ENCODE measurements around the gene SH3RF3. TPM values are rescaled to one million over a fixed set of nuclear protein-coding genes. Genes with fewer than 3 reads are reported as not detected.

Gene SH3RF3
- total and polyA plus RNA-seq, 2 of the 13 experiments (the other 11 are each of a cell fraction or from before 2014, with no cell fraction given) = 0.04 TPM; not detected in 1

DNA sequence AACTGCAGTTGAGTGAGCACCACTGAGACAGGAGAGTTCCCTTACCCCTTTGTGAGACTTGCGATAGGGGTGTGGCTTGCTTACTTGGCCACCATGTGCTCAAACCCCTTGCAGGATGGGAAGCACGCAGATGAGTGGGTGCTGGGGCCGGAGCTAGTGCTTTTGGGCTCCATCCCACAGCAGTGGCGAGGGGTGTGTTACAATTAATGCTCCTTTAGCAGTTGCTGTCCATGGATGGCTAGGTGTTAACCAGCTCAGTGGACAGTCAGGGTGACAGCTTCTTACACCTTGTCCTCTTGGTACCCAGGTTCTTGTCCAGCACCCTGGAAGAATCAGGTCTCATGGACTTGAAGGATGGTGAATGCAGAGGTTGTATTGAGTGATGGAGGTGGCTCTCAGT is 103.9 kb downstream of the SH3RF3 start (continued):
- TF ChIP-seq, protein P1, sequence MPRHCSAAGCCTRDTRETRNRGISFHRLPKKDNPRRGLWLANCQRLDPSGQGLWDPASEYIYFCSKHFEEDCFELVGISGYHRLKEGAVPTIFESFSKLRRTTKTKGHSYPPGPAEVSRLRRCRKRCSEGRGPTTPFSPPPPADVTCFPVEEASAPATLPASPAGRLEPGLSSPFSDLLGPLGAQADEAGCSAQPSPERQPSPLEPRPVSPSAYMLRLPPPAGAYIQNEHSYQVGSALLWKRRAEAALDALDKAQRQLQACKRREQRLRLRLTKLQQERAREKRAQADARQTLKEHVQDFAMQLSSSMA (CRISPR knock-in tag; IDR thresholded peaks at IDR 0.05) = no peak
- TF ChIP-seq NPAS2 (CRISPR knock-in tag; IDR thresholded peaks at IDR 0.05; ENCODE audit: borderline replicate concordance) (no peak), RFXAP (CRISPR knock-in tag; IDR thresholded peaks at IDR 0.05; ENCODE audit: borderline replicate concordance) (no peak), ZNF546 (CRISPR knock-in tag; conservative IDR thresholded peaks at IDR 0.05) (no peak), MTA1 (CRISPR knock-in tag; IDR thresholded peaks at IDR 0.05; ENCODE audit: borderline replicate concordance) (no peak), EP300 (IDR thresholded peaks at IDR 0.05; ENCODE audit: low read depth in 2 of 2, low read length in 2 of 2) (no peak), EP300 (CRISPR knock-in tag; IDR thresholded peaks at IDR 0.05; ENCODE audit: borderline replicate concordance) (no peak), ZFP1 (CRISPR knock-in tag; IDR thresholded peaks at IDR 0.05) (no peak), ZBTB14 (CRISPR knock-in tag; IDR thresholded peaks at IDR 0.05) (no peak), DMTF1 (CRISPR knock-in tag; IDR thresholded peaks at IDR 0.05) (no peak), RBFOX2 (IDR thresholded peaks at IDR 0.05; ENCODE audit: low read depth, low read length) (no peak)
